GM12878 (cell line): ENCODE data around the gene EVX2.

Experiments
- BCL11A ChIP-seq: IDR thresholded peaks from 2 replicates; pipeline ENCODE4 v1.6.1; 2011; ENCODE audit warnings: low read depth, low read length
- CEBPB ChIP-seq, 2 experiments: fragments of 150-350 bp in 1 of 2; IDR thresholded peaks; 2 replicates each; pipeline ENCODE4 v1.6.1; 2012 to 2014; ENCODE audit warnings: low read depth in 2 of 2, low read length in 2 of 2, borderline replicate concordance in 1 of 2, inconsistent platforms in 1 of 2
- CTCF ChIP-seq, 3 experiments: IDR thresholded peaks in 2 of 3; conservative IDR thresholded peaks in 1 of 3; 2 replicates each; pipeline ENCODE4 v1.5.1; 2011; ENCODE audit warnings: low read depth in 3 of 3, low read length in 3 of 3, mild to moderate bottlenecking in 3 of 3, control low read depth in 2 of 3, moderate library complexity in 2 of 3, inconsistent platforms in 1 of 3, mixed read lengths in 1 of 3; ENCODE audit not compliant: control insufficient read depth in 2 of 3, insufficient read depth in 1 of 3; ENCODE audit errors: extremely low read depth in 1 of 3
- SREBF1 ChIP-seq: IDR thresholded peaks from 2 replicates; pipeline ENCODE4 v1.6.1; 2012; ENCODE audit warnings: mild to moderate bottlenecking, low read length
- TBL1XR1 ChIP-seq: IDR thresholded peaks from 2 replicates; pipeline ENCODE4 v1.6.1; 2012; ENCODE audit warnings: low read depth, low read length, improper control_type of control experiment

- TF ChIP-seq TBL1XR1, result no peak
- no peak for TF ChIP-seq SREBF1
- TF ChIP-seq CEBPB (IDR thresholded peaks at IDR 0.05; ENCODE audit: borderline replicate concordance in 1 of 2, low read depth in 2 of 2, low read length in 2 of 2), result no peak
- no peak for TF ChIP-seq BCL11A
- TF ChIP-seq CTCF (IDR thresholded peaks at IDR 0.05 in 2 of 3, conservative IDR thresholded peaks at IDR 0.05 in 1 of 3; ENCODE audit: control insufficient read depth in 2 of 3, extremely low read depth in 1 of 3, insufficient read depth in 1 of 3, low read depth in 3 of 3, low read length in 3 of 3), result no peak
These were observed 31.3 kb upstream of the EVX2 start for GRCh38 chr2:176114930-176115625.
